ENCODE results near the gene MATN4.

GRCh38 chr20:45294659-45295058 is 13.4 kb downstream of the MATN4 start:
- TF ChIP-seq, protein P1, sequence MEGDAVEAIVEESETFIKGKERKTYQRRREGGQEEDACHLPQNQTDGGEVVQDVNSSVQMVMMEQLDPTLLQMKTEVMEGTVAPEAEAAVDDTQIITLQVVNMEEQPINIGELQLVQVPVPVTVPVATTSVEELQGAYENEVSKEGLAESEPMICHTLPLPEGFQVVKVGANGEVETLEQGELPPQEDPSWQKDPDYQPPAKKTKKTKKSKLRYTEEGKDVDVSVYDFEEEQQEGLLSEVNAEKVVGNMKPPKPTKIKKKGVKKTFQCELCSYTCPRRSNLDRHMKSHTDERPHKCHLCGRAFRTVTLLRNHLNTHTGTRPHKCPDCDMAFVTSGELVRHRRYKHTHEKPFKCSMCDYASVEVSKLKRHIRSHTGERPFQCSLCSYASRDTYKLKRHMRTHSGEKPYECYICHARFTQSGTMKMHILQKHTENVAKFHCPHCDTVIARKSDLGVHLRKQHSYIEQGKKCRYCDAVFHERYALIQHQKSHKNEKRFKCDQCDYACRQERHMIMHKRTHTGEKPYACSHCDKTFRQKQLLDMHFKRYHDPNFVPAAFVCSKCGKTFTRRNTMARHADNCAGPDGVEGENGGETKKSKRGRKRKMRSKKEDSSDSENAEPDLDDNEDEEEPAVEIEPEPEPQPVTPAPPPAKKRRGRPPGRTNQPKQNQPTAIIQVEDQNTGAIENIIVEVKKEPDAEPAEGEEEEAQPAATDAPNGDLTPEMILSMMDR (IDR thresholded peaks at IDR 0.05): no peak
- no peak for TF ChIP-seq POLR2A (IDR thresholded peaks at IDR 0.05)
